Body of pancreas (tissue), 4 donors: ENCODE measurements around the gene EYS. TPM values are rescaled to one million over a fixed set of nuclear protein-coding genes. Genes with fewer than 3 reads are reported as not detected.

Experiments
- ATAC-seq: fragments of 150-250 bp; one replicate; pipeline ENCODE4 v1.9.1; 2016
- DNase-seq, 4 donors: peaks; one replicate each; pipeline ENCODE4 v3.0.0-alpha.2; 2019
- H3K27ac ChIP-seq, 4 donors: fragments of 200-600 bp; sonication (generic); 1 replicate in 3 of 4; 2 replicates in 1 of 4; pipeline versions ENCODE4 v1.5.1 to v1.6.1; 2016 to 2019; ENCODE audit warnings: mild to moderate bottlenecking in 1 of 4, mixed read lengths in 1 of 4, moderate library complexity in 1 of 4
- H3K27me3 ChIP-seq, 2 donors: fragments of 200-600 bp; sonication (generic); one replicate each; pipeline ENCODE4 v1.6.0; 2016; ENCODE audit warnings: mild to moderate bottlenecking in 1 of 2
- H3K36me3 ChIP-seq, 2 donors: fragments of 200-600 bp; sonication (generic); replicated peaks in 1 of 2; 2 replicates each; pipeline ENCODE4 v1.5.1; 2016; ENCODE audit warnings: low read depth in 2 of 2; ENCODE audit not compliant: insufficient read depth in 1 of 2
- H3K4me1 ChIP-seq: fragments of 200-600 bp; sonication (generic); one replicate; pipeline ENCODE4 v1.6.0; 2016
- H3K4me3 ChIP-seq, 2 donors: fragments of 200-600 bp; sonication (generic); 1 replicate in 1 of 2; 2 replicates in 1 of 2; pipeline ENCODE4 v1.5.1; 2016 to 2019
- H3K9me3 ChIP-seq, 3 donors: fragments of 200-600 bp; sonication (generic); 1 replicate in 2 of 3; 2 replicates in 1 of 3; pipeline ENCODE4 v1.5.1; 2016
- POLR2A ChIP-seq, 3 donors: fragments of 450-650 bp; IDR thresholded peaks; one replicate each; pipeline ENCODE4 v1.6.1; 2016; ENCODE audit warnings: antibody characterized with exemption in 3 of 3, mild to moderate bottlenecking in 2 of 3
- WGBS, 2 donors: methylation state at CpG; one replicate each; pipeline ENCODE4 v1.1.5; 2017; 5-methylcytosine and 5-hydroxymethylcytosine counted together
- intact Hi-C: fragments of 100-400 bp; cut with DNase I; formaldehyde crosslinking; loops from one replicate; pipeline ENCODE4 v1.15.1; 2023
- total RNA-seq, 2 donors: library from RNA; depleted of rRNA; stranded (reverse); fragments of >200 nt; gene quantifications; one replicate each; pipeline ENCODE4 v1.1.0, GENCODE V29; 2016
- TF ChIP-seq, protein P1 (sequence below), 7 experiments: fragments of 450-650 bp in 4 of 7; fragments of 200-600 bp in 3 of 7; sonication (generic) in 3 of 7; IDR thresholded peaks; one replicate each; pipeline ENCODE4 v1.5.1; 2016 to 2019; ENCODE audit warnings: antibody characterized with exemption in 7 of 7

Gene EYS
- total RNA-seq, 2 donors from 2014 or later = 0.26 TPM; not detected in 1

DNA sequence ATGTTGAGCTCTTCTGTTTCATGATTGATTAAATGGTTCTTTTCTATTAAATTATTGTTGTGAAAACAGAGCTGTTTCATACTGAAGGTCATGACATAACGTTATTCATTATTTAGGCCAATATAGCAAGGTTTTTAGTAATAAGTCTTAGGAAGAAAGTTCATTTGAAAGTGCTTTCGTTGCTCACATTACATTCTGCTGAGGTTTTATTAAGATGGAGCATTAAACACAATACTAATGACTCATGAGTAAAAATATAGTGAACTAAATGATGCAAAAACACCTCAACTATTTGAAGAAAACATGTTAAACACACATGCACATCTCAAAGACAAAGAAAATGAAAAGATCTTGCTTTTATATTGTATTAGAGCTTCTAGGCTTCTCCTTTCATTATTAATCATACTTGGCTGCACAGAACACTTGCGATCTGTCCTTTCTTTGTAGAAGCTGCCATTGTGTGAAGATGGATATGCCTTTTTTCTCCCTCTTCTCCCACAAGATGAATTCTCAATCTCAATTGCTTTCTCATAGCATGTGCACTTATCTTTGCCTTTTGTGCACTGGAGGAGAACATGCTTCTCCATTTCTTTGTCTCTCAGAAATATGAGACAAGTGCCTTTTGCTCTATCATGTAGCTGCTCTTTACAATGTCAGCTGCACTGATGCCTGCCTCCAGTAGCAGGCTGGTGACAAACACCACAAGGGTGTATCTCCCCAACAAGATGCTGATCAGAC lies 1759.1 kb downstream of the EYS start:
- ATAC-seq (no peak), DNase-seq (no peak)
- Histone ChIP-seq H3K27me3 (no peaks in the 10 kb centered on the region), H3K4me1 (no peaks in the 10 kb centered on the region), H3K9me3 (no peaks in the 10 kb centered on the region), H3K36me3 (no peaks in the 10 kb centered on the region), H3K4me3 (no peak overlapping the region), H3K27ac (no peak overlapping the region)
- intact Hi-C loops = no loop called here
- no peak for TF ChIP-seq POLR2A (IDR thresholded peaks at IDR 0.05)
- TF ChIP-seq, protein P1, sequence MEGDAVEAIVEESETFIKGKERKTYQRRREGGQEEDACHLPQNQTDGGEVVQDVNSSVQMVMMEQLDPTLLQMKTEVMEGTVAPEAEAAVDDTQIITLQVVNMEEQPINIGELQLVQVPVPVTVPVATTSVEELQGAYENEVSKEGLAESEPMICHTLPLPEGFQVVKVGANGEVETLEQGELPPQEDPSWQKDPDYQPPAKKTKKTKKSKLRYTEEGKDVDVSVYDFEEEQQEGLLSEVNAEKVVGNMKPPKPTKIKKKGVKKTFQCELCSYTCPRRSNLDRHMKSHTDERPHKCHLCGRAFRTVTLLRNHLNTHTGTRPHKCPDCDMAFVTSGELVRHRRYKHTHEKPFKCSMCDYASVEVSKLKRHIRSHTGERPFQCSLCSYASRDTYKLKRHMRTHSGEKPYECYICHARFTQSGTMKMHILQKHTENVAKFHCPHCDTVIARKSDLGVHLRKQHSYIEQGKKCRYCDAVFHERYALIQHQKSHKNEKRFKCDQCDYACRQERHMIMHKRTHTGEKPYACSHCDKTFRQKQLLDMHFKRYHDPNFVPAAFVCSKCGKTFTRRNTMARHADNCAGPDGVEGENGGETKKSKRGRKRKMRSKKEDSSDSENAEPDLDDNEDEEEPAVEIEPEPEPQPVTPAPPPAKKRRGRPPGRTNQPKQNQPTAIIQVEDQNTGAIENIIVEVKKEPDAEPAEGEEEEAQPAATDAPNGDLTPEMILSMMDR (IDR thresholded peaks at IDR 0.05) = no peak
- WGBS, 2 donors = 41 to 51% methylated on average over 3 of the region's 3 CpGs

DNA sequence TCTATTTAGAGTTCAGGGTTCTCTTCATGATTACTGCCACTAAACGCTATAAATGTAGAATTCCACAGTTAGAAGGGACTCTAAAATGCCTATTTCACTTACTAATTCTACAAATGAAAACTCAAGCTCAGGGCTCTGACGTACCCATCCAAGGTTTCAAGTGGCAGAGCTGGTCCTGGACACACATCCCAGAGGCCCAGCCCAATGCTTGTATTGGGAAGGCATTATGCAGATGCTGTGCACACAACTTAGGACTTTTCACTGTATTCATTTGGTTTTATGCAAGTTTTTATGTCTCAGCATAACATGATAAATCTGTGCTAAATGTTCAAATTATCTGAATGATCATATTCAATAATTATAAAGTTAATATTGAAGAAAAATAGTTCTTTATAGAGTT lies 1761.0 kb downstream of the EYS start:
- intact Hi-C loops = no loop called here
- Histone ChIP-seq H3K4me3 (no peak overlapping the region), H3K36me3 (no peaks in the 10 kb centered on the region), H3K4me1 (no peaks in the 10 kb centered on the region), H3K9me3 (no peaks in the 10 kb centered on the region), H3K27me3 (no peaks in the 10 kb centered on the region), H3K27ac (no peak overlapping the region)
- ATAC-seq = no peak
- DNase-seq = no peak
- WGBS, 2 donors = 51 to 52% methylated on average over 2 of the region's 2 CpGs
- no peak for TF ChIP-seq POLR2A (IDR thresholded peaks at IDR 0.05)
- TF ChIP-seq, protein P1 (IDR thresholded peaks at IDR 0.05) = no peak

DNA sequence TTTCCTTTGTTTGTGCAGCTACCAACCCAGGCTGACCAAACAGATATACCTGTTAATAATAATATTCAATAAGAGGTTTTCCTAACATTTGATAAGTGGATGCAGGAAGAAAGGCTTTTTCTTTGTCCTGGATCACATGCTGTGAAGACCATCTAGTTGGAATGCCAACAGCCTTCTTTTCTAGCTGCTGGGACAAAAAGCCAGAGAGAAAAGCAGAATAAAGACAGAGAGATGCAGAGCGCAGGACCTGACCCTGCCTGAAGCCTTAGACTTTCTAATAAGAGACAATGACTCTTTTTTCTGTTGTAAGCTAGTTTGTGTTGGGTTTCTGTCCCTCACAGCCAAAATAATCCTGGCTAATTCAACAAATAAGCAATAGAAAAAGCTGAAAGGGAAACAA lies 1763.2 kb downstream of the EYS start:
- H3K36me3 ChIP-seq = no peaks in the 10 kb centered on the region
- intact Hi-C loops = no loop called here
- no peaks in the 10 kb centered on the region for H3K4me1 ChIP-seq
- TF ChIP-seq, protein P1 (IDR thresholded peaks at IDR 0.05) = no peak
- TF ChIP-seq POLR2A (IDR thresholded peaks at IDR 0.05) = no peak
- no peak for ATAC-seq
- H3K4me3 ChIP-seq = no peak overlapping the region
- H3K27me3 ChIP-seq = no peaks in the 10 kb centered on the region
- H3K9me3 ChIP-seq = no peaks in the 10 kb centered on the region
- no peak overlapping the region for H3K27ac ChIP-seq
- no peak for DNase-seq
- WGBS, 2 donors = 82 to 92% methylated on average over 1 of the region's 1 CpG

DNA sequence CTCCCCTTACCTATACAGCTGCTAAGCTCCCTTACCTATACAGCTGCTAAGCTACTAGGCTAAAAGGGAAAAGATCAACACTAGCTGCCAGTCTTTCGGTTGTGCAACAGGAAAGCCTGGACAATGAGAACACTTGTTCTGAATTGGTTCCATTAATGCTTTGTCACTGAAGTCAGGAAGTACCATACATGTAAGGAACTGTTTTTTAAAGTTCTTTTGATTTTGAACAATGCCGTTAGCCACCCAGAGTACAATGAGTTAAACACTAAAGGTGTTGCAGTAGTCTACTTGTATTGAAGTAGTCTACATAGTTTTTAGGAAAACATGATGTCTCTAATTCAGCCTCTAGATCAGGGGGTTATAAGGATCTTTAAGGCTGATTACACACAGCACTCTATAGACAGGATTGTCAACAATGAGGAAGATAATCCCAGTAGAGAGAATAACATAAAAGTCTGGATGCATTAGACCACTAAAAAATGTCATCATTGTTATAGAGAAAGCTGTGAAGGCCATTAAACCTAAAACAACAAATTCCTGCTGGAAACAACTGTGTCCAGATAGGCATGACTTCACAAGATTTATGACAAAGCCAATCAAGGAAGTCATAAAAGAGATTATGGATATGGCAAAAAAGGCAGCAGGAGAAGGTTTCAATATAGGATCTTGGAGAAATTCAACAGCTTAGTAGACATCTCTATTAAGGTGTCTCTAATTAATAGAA lies 1765.1 kb downstream of the EYS start:
- ATAC-seq (no peak), DNase-seq (no peak)
- no peak for TF ChIP-seq POLR2A (IDR thresholded peaks at IDR 0.05)
- TF ChIP-seq, protein P1 (IDR thresholded peaks at IDR 0.05) = no peak

More for the DNA sequence above, 1765.1 kb downstream of the EYS start:
- 21% methylated on average over 2 of the region's 2 CpGs for WGBS, 2 donors
- intact Hi-C loops = no loop called here
- H3K36me3 ChIP-seq = no peaks in the 10 kb centered on the region
- H3K4me3 ChIP-seq = no peak overlapping the region
- no peaks in the 10 kb centered on the region for H3K9me3 ChIP-seq
- no peaks in the 10 kb centered on the region for H3K4me1 ChIP-seq
- no peak overlapping the region for H3K27ac ChIP-seq
- H3K27me3 ChIP-seq = no peaks in the 10 kb centered on the region
